Stimulated activated CD4-positive, alpha-beta T cell treated with anti-CD3 and anti-CD28 coated beads, TNF-alpha, amount 100 ng/mL, for 48 hours (primary cell): ENCODE data around the gene UNC13A.

Source experiments
- DNase-seq, 3 donors: peaks; one replicate each; pipeline ENCODE4 v3.0.0-alpha.2; 2020; ENCODE audit warnings: low read depth in 3 of 3

UNC13A gene

GRCh38 chr19:17669419-17669818 lies 18.7 kb downstream of the UNC13A start:
- no peak for DNase-seq

- DNase-seq: no peak
Measured at GRCh38 chr19:17665058-17665457, 23.1 kb downstream of the UNC13A start.

- no peak for DNase-seq
Measured at GRCh38 chr19:17659996-17660395, 28.2 kb downstream of the UNC13A start.

GRCh38 chr19:17658666-17659065 lies 29.5 kb downstream of the UNC13A start:
- DNase-seq: no peak

GRCh38 chr19:17658240-17658639 lies 29.9 kb downstream of the UNC13A start:
- no peak for DNase-seq

GRCh38 chr19:17656970-17657369 lies 31.2 kb downstream of the UNC13A start:
- no peak for DNase-seq

- no peak for DNase-seq
Measured at GRCh38 chr19:17655751-17656472, 32.2 kb downstream of the UNC13A start.

GRCh38 chr19:17654993-17655392 lies 33.2 kb downstream of the UNC13A start:
- no peak for DNase-seq

GRCh38 chr19:17652627-17653026 lies 35.5 kb downstream of the UNC13A start:
- no peak for DNase-seq

GRCh38 chr19:17648786-17649185 lies 39.4 kb downstream of the UNC13A start:
- DNase-seq: no peak

GRCh38 chr19:17648097-17648660 lies 40.0 kb downstream of the UNC13A start:
- no peak for DNase-seq

GRCh38 chr19:17647071-17648020 lies 40.8 kb downstream of the UNC13A start:
- DNase-seq: no peak

- DNase-seq: no peak
Measured at GRCh38 chr19:17646441-17646840, 41.7 kb downstream of the UNC13A start.

- no peak for DNase-seq
Measured at GRCh38 chr19:17645339-17645963, 42.7 kb downstream of the UNC13A start.

- no peak for DNase-seq
Measured at GRCh38 chr19:17642656-17643055, 45.5 kb downstream of the UNC13A start.

GRCh38 chr19:17641846-17642245 lies 46.3 kb downstream of the UNC13A start:
- no peak for DNase-seq

GRCh38 chr19:17641181-17641580 lies 47.0 kb downstream of the UNC13A start:
- no peak for DNase-seq

- DNase-seq: no peak
Measured at GRCh38 chr19:17633700-17634099, 54.5 kb downstream of the UNC13A start.

- DNase-seq: no peak
Measured at GRCh38 chr19:17632577-17632976, 55.6 kb downstream of the UNC13A start.

GRCh38 chr19:17629760-17630159 lies 58.4 kb downstream of the UNC13A start:
- DNase-seq: no peak

- no peak for DNase-seq
Measured at GRCh38 chr19:17627921-17628320, 60.2 kb downstream of the UNC13A start.

- no peak for DNase-seq
Measured at GRCh38 chr19:17627161-17627560, 61.0 kb downstream of the UNC13A start.
